HG03045 (cell line): ENCODE measurements around the gene ZBTB17.
"Not testable (repeated sequence)": the region's sequence is repeated elsewhere in the genome, so short reads cannot be mapped to it uniquely, and the experiment has no call there.

Source experiments
- ATAC-seq: cut with Tn5 transposase; IDR thresholded peaks from one replicate; pipeline ENCODE4 v1.9.1; 2021; ENCODE audit warnings: mild to moderate bottlenecking, moderate library complexity; ENCODE audit not compliant: unreplicated experiment

ZBTB17 gene

DNA sequence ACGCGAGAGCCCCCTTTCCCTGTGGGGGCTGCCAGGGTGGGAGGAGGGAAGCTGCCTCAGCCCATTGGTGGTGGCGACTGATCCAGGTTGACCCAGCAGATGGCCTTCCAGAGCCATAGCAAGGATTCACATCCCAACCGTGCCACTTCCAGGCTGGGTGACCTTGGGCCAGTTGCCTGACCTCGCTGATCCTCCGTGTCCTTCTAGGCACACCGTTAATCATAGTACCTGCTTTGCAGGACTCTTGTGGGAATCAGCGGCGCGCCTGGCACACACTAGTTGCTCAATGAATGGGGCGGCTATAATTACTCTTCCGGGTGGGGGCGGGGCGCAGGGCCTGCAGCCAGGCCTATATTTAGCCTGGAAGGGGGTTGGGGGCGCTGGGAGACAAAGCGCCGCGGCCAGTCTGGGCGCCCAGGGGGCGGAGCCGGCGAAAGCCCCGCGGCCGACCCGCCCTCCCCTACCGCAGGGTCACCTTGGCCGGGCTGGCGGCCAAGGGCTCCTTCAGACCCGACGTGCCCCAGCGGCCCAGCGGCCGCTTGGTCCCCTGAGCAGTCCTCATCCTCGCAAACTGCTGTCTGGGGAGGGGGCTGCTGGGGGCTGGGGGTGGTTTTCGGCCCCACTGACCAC lies 36.8 kb upstream of the ZBTB17 start:
- ATAC-seq = no peak

- no peak for ATAC-seq
Measured at GRCh38 chr1:16011936-16012589, 36.2 kb upstream of the ZBTB17 start.

- ATAC-seq = no peak
Measured at GRCh38 chr1:16010837-16011236, 34.9 kb upstream of the ZBTB17 start.

DNA sequence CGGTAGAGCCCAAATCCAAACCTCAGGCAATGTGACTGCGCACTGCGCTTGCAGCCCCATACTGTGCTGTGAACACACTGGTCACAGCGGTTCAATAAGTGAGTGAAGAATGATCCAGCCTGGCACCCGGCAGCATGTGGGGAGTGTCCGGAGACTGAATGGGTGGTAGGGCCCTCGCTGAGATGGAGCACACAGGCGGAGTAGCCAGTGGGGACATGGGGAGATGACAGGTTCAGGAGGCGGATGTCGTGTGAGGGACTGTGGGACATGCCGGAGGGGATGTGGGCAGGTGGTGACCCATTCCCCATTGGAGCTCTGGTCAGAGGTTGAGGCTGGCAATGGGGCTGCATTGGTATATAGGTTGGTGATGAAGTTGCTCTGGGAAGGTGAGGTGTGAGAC lies 33.8 kb upstream of the ZBTB17 start:
- ATAC-seq = no peak

GRCh38 chr1:16009030-16009460 lies 33.1 kb upstream of the ZBTB17 start:
- no peak for ATAC-seq

DNA sequence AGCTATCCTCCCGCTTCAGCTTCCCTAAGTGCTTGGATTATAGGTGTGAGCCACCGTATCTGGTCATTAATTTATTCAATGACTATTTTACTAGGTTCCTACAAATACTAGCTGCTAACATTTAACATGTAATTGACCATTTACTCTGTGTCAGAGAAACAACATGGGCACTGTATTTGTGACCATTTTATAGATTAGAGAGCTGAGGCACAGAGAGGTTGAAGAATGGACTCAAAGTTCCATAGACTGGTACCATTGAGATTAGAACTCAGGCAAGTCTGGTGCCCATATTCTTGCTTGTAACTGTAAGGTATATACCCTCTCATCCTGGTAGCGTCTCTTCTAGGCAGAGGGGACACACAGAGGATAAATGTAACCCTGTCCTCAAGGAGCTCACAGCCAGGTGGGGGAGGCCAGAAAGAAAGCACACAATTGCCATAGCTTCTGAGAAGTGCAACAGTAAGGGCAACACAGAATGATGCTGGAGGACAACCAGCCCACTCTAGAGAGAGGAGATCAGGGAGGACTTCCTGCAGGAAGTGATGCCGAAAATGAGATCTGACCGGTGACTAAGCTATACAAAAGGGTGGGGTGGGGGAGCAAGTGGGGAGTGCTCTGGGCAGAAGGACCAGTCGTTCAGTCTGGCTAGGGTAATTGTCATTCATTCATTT lies 31.9 kb upstream of the ZBTB17 start:
- ATAC-seq = no peak

DNA sequence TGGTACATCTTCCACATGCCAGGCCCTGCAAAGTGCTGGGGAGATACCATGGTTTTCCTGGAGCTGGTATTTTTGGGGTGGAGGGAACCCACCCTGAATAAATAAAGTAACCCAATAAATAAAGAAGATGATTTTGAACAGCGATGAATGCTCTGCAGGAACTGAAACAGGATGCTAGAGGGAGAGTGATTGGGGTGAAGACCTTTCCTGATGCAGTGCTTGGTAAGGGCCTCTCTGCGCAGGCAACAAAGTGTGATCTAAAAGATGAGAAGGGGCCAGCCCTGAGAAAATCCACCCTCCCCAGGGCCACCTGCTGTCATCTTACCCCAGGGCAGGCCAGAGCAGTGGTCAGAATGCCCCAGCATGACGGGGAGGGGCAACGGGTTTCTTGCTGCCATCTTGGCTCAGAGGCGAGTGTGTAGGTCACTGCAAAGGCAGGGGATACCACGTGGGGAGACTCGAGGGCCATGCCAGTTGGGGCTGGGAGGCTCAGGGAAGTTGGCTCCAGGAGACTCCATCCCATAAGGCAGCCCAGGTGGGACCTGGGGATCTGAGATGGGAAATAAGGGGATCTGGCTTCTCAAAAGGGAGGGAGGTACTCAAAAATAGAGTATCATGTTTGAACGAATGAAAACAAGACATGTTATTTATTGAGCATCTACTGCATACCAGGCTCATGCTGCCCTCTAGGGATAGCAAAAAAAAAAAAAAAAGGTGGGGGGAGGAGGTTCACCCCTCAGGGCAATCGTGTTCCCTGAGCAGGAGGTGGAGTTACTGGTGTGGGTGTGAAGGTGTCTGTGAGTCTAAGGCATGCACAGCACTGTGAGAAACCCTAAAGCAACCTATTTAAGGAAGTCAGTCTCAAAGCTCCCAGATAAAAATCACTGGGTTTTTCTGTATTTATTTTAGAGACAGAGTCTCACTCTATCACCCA lies 30.9 kb upstream of the ZBTB17 start:
- ATAC-seq = no peak

DNA sequence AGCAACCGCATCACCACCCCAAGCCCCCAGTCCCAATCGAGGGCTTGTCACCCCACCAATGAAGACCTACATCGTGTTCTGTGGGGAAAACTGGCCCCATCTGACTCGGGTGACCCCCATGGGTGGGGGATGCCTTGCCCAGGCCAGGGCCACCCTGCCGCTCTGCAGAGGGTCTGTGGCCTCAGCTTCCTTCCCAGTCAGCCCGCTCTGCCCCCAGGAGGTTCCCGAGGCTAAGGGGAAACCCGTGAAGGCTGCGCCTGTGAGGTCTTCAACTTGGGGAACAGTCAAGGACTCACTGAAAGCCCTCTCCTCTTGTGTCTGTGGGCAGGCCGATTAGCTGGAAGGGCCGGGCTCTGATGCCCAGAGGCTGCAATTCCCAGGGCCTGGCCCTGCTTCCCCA lies 30.1 kb upstream of the ZBTB17 start:
- ATAC-seq = no peak

DNA sequence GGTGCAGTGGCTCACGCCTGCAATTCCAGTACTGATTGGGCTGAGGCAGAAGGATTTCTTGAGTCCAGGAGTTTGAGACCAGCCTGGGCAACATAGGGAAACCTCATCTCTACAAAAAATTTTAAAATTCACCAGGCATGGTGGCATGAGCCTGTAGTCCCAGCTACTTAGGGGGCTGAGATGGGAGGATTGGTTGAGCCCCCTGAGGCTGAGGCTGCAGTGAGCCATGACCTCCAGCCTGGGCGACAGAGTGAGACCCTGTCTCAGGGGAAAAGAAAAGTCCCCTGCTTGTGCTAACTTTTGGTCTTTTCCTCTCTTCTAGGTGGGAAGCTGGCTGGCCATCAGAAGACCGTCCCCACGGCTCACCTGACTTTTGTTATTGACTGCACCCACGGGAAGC lies 29.7 kb upstream of the ZBTB17 start:
- ATAC-seq = no peak

- ATAC-seq = not testable (repeated sequence)
Measured at GRCh38 chr1:16001274-16001673, 25.4 kb upstream of the ZBTB17 start.

DNA sequence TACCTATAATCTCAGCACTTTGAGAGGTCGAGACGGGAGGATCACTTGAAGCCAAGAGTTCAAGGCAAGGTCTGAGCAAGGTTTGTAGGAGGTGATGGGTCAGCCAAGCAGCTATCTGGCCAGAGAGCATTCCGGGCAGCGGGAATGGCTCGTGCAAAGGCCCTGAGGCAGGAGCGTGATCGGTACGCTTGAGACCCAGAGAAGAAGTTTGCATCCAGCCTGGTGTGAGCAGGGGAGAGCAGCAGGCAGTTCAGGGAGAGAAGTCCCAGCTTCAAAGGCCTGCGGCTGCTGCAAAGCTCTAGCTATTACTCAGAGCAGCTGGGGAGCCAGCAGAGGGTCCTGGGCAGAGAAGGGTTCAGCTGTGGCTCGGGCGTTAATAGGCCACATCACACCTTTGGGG lies 23.0 kb upstream of the ZBTB17 start:
- no peak for ATAC-seq

GRCh38 chr1:15997637-15998280 lies 21.9 kb upstream of the ZBTB17 start:
- no peak for ATAC-seq

- no peak for ATAC-seq
Measured at GRCh38 chr1:15997076-15997585, 21.2 kb upstream of the ZBTB17 start.

GRCh38 chr1:15994590-15995351 lies 18.9 kb upstream of the ZBTB17 start:
- ATAC-seq = no peak

DNA sequence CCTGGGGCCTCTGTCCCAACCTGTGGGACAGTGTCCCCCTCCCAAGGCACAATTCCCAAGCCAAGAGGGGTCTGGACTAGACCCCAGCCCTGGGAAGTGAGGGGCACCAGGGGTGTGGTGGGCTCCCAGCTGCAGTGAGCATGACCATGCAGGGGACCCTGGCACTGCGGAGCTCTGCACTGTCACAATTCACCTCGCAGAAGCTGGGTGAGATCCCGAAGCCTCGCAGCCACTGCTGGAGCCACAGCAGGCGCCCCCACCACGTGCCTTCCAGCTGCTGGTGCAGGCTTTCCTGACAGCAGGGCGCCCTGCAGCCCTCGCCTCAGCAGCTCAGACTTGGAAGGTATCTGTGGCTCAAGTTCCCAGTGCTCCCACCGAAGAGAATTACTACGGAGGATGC lies 18.2 kb upstream of the ZBTB17 start:
- no peak for ATAC-seq

DNA sequence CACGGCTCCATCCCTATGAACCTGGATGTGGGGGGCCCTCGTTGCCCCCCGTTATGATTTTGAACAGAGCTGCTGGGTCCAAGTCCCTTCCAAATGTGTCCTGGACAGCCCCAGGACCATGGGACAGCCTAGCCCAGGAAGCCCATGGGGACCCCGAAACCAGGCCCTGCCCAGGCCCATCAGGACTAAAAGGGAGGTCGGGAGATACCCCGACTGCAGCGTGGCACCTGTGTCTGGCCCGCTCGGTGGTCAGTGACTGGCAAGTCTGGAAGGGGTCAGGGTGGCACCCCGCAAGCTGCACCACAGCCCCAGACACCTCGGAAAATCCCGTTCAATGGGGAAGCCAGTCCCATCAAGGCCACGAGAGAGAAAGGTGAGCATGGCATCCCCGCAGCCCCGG lies 17.8 kb upstream of the ZBTB17 start:
- ATAC-seq = no peak

GRCh38 chr1:15992582-15993500 lies 16.9 kb upstream of the ZBTB17 start:
- ATAC-seq = no peak

- no peak for ATAC-seq
Measured at GRCh38 chr1:15992187-15992553, 16.3 kb upstream of the ZBTB17 start.
